D721Med (cell line): Measurements from ENCODE around the gene ADAM8.
"Not testable (repeated sequence)": the region's sequence is repeated elsewhere in the genome, so short reads cannot be mapped to it uniquely, and the experiment has no call there.

Experiments
- DNase-seq: peaks from one replicate; pipeline ENCODE4 v3.0.0; 2011; ENCODE audit warnings: low spot score; ENCODE audit not compliant: insufficient read length
- FAIRE-seq: peaks from 2 replicates; lab custom pipeline; 2011; peaks lifted over from hg19 to GRCh38; lab: Jason Lieb, UNC
- CTCF ChIP-seq: IDR thresholded peaks from 2 replicates; pipeline ENCODE4 v1.5.1; 2012; ENCODE audit warnings: mild to moderate bottlenecking, control low read depth; ENCODE audit not compliant: insufficient read depth; ENCODE audit errors: missing control alignments

The ADAM8 gene

GRCh38 chr10:133268532-133268931 lies 8.1 kb downstream of the ADAM8 start:
- no peak for TF ChIP-seq CTCF
- DNase-seq (no peak), FAIRE-seq (no peak)

GRCh38 chr10:133267829-133268228 lies 8.8 kb downstream of the ADAM8 start:
- no peak for TF ChIP-seq CTCF
- FAIRE-seq (no peak), DNase-seq (no peak)

- FAIRE-seq (no peak), DNase-seq (no peak)
- no peak for TF ChIP-seq CTCF
Measured at GRCh38 chr10:133267293-133267692, 9.4 kb downstream of the ADAM8 start.

GRCh38 chr10:133266056-133266795 lies 10.4 kb downstream of the ADAM8 start:
- TF ChIP-seq CTCF: no peak
- DNase-seq (no peak), FAIRE-seq (no peak)

- FAIRE-seq, DNase-seq: not testable (repeated sequence)
Measured at GRCh38 chr10:133265052-133265451, 11.6 kb downstream of the ADAM8 start.

GRCh38 chr10:133264461-133264860 lies 12.2 kb downstream of the ADAM8 start:
- no peak for TF ChIP-seq CTCF
- DNase-seq: no peak
- FAIRE-seq: no peak

- DNase-seq: no peak
- no peak for TF ChIP-seq CTCF
- no peak for FAIRE-seq
Measured at GRCh38 chr10:133263674-133264073, 13.0 kb downstream of the ADAM8 start.
